ENCODE data around the gene TEKTIP1. TPM values are rescaled to one million over a fixed set of nuclear protein-coding genes. Genes with fewer than 3 reads are reported as not detected.
"Not testable (repeated sequence)": the region's sequence is repeated elsewhere in the genome, so short reads cannot be mapped to it uniquely, and the experiment has no call there.

TEKTIP1 gene
- total RNA-seq, 1 experiment from 2014 or later: not detected

- peak; percentile 90 for DNase-seq (ENCODE audit: low spot score)
Measured at GRCh38 chr19:3557461-3558248, 18.7 kb downstream of the TEKTIP1 start, which contains the start of gene MFSD12. MFSD12 (minus strand) TSS chr19:3557586; CDS start chr19:3557403, 183 bp downstream.

DNA sequence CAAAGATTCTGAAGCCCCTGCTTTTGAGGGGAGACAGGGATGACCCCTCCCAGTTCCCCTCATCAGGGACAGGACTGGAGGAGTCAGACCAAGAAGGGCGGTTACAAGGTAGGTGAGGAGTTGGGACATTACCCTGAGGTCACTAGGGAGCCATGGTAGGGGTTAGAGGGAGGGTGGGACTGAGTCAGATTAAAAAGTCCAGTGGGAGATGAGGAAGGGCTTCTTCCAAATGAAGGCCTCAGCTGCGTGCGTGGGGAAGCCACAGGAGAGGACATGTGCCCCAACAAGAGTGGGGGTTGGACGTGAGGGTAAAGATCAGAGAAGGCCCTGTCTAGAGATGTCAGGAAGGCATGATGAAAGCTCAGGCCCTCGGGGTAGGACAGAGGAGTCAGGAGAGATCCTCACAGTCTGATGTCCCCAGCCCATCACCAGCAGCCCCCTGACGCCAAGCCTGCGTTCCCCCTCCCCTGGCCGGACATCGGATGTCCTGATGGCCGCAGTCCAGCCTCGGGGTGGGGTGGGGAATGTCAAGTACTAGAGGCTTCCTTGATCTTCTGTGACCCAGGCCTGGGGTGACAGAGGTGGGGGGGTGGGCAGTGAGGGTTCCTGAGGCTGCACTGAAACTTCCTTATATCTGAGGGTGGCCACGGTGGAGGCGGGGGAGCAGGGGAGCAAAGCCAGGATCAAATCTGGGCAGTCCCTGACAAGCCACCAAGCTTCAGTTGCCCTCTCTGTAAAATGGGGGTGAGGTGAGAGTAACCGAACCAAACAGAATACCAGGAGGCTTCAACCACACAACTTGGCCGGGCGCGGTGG lies 24.9 kb downstream of the TEKTIP1 start:
- DNase-seq (ENCODE audit: low spot score): peak; percentile 2

- peak; percentile 66 for DNase-seq (ENCODE audit: low spot score)
Measured at GRCh38 chr19:3565139-3565538, 26.2 kb downstream of the TEKTIP1 start.

GRCh38 chr19:3570042-3570441 lies 31.1 kb downstream of the TEKTIP1 start:
- DNase-seq (ENCODE audit: low spot score): not testable (repeated sequence)

- peak; percentile 2 for DNase-seq (ENCODE audit: low spot score)
Measured at GRCh38 chr19:3570606-3571011, 31.6 kb downstream of the TEKTIP1 start.

DNA sequence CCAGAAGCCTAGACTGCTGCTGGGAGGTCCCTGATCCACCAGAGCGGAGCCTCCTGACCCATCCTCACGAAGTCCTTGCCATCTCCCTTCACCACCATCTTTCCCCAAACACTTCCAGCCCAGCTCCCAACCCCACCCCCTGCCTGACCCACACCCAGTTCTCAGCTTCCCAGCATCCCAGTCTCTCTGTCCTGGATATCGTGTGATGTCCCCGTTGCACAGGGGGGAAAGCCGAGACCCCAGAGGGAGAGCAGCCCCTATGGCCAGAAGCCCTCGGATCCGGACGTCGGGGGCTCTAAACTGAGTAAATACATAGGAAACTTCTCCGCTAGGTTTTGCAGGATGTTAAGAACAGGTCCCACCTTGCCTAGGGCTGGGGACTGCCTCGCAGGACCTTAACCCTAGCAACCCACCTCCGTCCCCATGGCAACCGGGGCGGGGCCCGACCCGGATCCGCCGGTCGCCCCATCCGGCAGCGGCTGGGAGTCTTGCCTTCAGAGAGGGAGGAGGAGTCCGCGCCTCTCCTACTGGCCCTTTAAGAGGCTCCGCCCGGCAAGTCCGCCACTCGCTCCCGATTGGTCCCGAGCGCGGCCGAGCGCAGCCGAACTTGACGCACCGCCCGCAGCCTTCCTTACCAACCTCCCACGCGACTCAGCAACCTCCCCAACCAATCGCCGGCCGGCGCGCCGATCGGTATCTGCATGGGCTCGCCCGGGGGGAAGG lies 33.3 kb downstream of the TEKTIP1 start:
- DNase-seq (ENCODE audit: low spot score): peak; percentile 99

DNA sequence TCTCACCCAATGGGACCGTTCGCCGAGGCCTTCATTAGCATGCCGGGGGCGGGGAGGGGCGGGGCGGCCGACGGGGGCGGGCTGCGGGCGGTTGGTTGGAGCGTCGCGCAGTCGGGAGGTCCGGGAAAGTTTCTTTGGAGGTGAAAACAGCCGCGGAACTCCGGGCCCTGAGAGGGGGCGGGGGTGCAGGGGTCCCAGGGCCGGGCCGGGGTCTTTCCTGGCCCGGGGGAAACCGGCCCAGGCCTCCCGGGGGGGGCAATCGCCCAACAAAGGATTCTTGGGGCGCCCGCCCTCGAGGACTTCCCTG lies 33.8 kb downstream of the TEKTIP1 start, which contains the start of gene HMG20B:
HMG20B (plus strand) TSS at position 90 of the 307 bp plus-strand sequence. CDS start 366 bp downstream, outside the sequence.
- no peak for DNase-seq (ENCODE audit: low spot score)

DNA sequence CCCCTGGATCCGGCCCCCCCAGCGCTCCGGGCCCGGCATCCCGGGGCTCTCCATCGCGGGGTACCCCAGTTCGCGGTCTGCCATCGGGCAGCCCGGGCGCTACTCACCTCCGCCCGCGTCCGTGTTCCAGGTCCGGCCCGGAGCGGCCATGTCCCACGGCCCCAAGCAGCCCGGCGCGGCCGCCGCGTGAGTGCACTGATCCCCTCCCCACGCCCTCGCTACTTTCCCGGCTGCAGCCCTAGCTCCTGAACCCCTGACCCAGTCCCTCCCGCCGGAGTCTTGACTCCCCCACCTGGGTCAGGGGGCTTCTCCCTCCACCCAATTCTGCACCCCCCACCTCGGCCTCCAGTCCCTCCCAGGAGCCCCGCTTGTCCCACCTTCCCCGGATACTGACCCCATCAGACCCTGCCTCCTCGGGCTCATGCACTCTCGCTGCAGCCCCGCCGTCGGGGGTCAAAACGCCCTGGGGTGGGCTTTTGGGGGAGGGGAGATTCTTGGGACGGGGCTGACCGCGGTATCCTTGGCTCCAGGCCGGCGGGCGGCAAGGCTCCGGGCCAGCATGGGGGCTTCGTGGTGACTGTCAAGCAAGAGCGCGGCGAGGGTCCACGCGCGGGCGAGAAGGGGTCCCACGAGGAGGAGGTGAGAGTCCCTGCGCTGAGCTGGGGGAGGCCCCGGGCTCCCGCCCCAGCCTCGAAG lies 34.3 kb downstream of the TEKTIP1 start:
- peak; percentile 2 for DNase-seq (ENCODE audit: low spot score)

- peak; percentile 85 for DNase-seq (ENCODE audit: low spot score)
Measured at GRCh38 chr19:3573858-3574637, 35.1 kb downstream of the TEKTIP1 start.

DNA sequence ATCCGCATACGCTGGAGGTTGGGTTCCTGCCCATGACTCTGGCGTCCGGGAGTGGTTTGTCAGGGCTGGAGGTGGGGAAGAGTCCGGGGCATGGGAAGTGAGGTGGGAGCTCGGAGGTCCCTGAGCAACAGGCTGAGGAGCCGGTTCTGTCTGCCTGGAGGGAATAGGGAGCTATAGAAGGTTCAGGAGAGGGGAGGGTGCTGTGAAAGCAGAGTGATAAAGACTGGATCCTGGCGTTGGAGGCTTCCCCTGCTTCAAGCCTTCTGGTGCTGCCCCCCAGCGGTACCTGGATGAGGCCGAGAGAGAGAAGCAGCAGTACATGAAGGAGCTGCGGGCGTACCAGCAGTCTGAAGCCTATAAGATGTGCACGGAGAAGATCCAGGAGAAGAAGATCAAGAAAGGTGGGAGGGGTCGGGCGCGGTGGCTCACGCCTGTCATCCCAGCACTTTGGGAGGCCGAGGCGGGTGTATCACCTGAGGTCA lies 36.3 kb downstream of the TEKTIP1 start:
- peak; percentile 2 for DNase-seq (ENCODE audit: low spot score)

DNA sequence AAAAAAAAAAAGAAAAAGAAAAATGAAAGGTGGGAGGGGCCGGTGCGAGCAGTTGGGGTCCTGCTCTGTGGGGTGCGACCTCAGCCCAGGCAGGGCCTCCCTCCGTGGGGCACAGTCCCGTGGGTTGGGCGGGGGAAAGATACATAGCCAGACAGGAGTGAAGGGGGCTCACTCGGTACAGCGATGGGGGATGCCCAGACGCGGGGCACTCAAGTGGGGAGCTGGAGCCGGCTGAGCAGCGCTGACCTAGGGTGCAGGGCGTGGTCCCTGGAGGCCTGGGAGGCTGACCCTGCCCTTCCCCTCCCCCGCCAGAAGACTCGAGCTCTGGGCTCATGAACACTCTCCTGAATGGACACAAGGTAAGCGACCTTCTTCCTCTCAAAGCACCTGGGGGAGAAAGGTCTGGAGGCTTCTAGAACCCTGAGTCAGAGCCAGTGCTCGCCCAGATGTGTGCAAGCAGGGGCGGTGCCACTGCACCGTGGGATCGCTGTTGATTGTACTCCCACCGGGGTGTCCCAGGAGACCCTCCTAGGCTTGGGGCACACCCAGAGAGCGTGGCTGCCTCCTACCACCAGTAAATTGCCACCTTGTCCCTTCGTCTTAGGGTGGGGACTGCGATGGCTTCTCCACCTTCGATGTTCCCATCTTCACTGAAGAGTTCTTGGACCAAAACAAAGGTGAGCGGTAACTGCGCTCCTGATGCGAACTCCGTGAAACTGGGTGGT lies 37.1 kb downstream of the TEKTIP1 start:
- DNase-seq (ENCODE audit: low spot score): peak; percentile 2

GRCh38 chr19:3576696-3577443 lies 37.9 kb downstream of the TEKTIP1 start:
- DNase-seq (ENCODE audit: low spot score): no peak

- peak; percentile 1 for DNase-seq (ENCODE audit: low spot score)
Measured at GRCh38 chr19:3577723-3578344, 38.9 kb downstream of the TEKTIP1 start.

GRCh38 chr19:3578390-3578789 lies 39.4 kb downstream of the TEKTIP1 start:
- no peak for DNase-seq (ENCODE audit: low spot score)

- peak; percentile 24 for DNase-seq (ENCODE audit: low spot score)
Measured at GRCh38 chr19:3580156-3580934, 41.4 kb downstream of the TEKTIP1 start.

GRCh38 chr19:3581792-3582191 lies 42.8 kb downstream of the TEKTIP1 start:
- DNase-seq (ENCODE audit: low spot score): peak; percentile 1

- DNase-seq (ENCODE audit: low spot score): not testable (repeated sequence)
Measured at GRCh38 chr19:3584036-3584802, 45.2 kb downstream of the TEKTIP1 start.
